HEK293 (cell line): ENCODE data around the gene PDIA3.

Experiments used
- CTCF ChIP-seq: fragments of 450-650 bp; formaldehyde crosslinking; IDR thresholded peaks from 2 replicates; pipeline ENCODE4 v1.5.1; 2016; ENCODE audit warnings: missing biosample characterization, missing genetic modification characterization
- IKZF3 ChIP-seq: fragments of 450-650 bp; IDR thresholded peaks from 2 replicates; pipeline ENCODE4 v1.5.0; 2018; ENCODE audit warnings: missing biosample characterization, mild to moderate bottlenecking, missing genetic modification characterization, moderate library complexity
- KLF9 ChIP-seq: fragments of 450-650 bp; formaldehyde crosslinking; IDR thresholded peaks from 2 replicates; pipeline ENCODE4 v1.5.1; 2016; ENCODE audit warnings: missing biosample characterization, missing genetic modification characterization, low read depth
- TCF7L2 ChIP-seq: IDR thresholded peaks from 2 replicates; pipeline ENCODE4 v1.6.1; 2011; ENCODE audit warnings: low read depth, mild to moderate bottlenecking, inconsistent platforms, low read length, moderate library complexity, borderline replicate concordance
- YY1 ChIP-seq: fragments of 450-650 bp; formaldehyde crosslinking; IDR thresholded peaks from 2 replicates; pipeline ENCODE4 v1.5.1; 2018; ENCODE audit warnings: missing biosample characterization, missing genetic modification characterization
- ZBTB11 ChIP-seq: fragments of 450-650 bp; formaldehyde crosslinking; conservative IDR thresholded peaks from 2 replicates; pipeline ENCODE4 v1.5.1; 2016; ENCODE audit warnings: low read depth, missing biosample characterization, missing genetic modification characterization
- ZBTB26 ChIP-seq: fragments of 450-650 bp; formaldehyde crosslinking; optimal IDR thresholded peaks from 2 replicates; pipeline ENCODE3; 2016; ENCODE audit warnings: missing biosample characterization, mild to moderate bottlenecking, missing genetic modification characterization
- ZNF324 ChIP-seq: fragments of 450-650 bp; formaldehyde crosslinking; IDR thresholded peaks from 2 replicates; pipeline ENCODE4 v1.5.1; 2016; ENCODE audit warnings: missing biosample characterization, missing genetic modification characterization
- ZNF521 ChIP-seq: fragments of 450-650 bp; formaldehyde crosslinking; IDR thresholded peaks from 2 replicates; pipeline ENCODE4 v1.5.1; 2017; ENCODE audit warnings: missing biosample characterization, mild to moderate bottlenecking, missing genetic modification characterization
- ZNF660 ChIP-seq: fragments of 450-650 bp; IDR thresholded peaks from 2 replicates; pipeline ENCODE4 v1.5.1; 2018; ENCODE audit warnings: missing biosample characterization, mild to moderate bottlenecking, missing genetic modification characterization
- TF ChIP-seq, protein P1 (sequence below): fragments of 450-650 bp; formaldehyde crosslinking; IDR thresholded peaks from 2 replicates; pipeline ENCODE4 v1.5.1; 2016; ENCODE audit warnings: missing biosample characterization, missing genetic modification characterization, low read depth

DNA sequence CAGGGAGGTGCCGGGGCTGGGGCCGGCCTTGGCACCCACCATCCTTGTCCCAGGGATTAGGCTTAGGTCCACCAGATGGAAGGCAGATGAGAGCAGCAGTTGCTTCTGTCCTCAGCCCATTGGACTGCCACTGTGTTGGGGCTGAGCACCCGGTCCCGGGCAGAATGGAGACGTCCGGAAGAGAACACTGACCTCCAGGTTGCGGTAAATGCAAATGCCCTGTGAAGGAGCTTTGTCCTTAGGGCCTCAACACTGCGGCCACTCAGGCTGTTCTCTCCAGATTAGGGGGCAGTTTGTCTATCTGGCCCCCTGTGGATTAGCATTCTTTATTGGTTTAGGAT is 53.7 kb downstream of the PDIA3 start, which contains the start of gene SERINC4:
- no peak for TF ChIP-seq ZBTB11 (tag by site-specific recombination)
- no peak for TF ChIP-seq TCF7L2
- no peak for TF ChIP-seq IKZF3
- TF ChIP-seq ZBTB26 (tag by site-specific recombination) = no peak
- no peak for TF ChIP-seq KLF9
- TF ChIP-seq ZNF660 = no peak
- TF ChIP-seq ZNF324 (tag by site-specific recombination) = no peak
- no peak for TF ChIP-seq ZNF521 (tag by site-specific recombination)
- no peak for TF ChIP-seq CTCF
- TF ChIP-seq, protein P1, sequence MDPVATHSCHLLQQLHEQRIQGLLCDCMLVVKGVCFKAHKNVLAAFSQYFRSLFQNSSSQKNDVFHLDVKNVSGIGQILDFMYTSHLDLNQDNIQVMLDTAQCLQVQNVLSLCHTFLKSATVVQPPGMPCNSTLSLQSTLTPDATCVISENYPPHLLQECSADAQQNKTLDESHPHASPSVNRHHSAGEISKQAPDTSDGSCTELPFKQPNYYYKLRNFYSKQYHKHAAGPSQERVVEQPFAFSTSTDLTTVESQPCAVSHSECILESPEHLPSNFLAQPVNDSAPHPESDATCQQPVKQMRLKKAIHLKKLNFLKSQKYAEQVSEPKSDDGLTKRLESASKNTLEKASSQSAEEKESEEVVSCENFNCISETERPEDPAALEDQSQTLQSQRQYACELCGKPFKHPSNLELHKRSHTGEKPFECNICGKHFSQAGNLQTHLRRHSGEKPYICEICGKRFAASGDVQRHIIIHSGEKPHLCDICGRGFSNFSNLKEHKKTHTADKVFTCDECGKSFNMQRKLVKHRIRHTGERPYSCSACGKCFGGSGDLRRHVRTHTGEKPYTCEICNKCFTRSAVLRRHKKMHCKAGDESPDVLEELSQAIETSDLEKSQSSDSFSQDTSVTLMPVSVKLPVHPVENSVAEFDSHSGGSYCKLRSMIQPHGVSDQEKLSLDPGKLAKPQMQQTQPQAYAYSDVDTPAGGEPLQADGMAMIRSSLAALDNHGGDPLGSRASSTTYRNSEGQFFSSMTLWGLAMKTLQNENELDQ (tag by site-specific recombination) = no peak
- no peak for TF ChIP-seq YY1 (tag by site-specific recombination)
